HG03439 (cell line): ENCODE data around the gene AQP5.

Source experiments
- ATAC-seq: cut with Tn5 transposase; IDR thresholded peaks from one replicate; pipeline ENCODE4 v1.9.1; 2021; ENCODE audit warnings: mild to moderate bottlenecking, moderate library complexity; ENCODE audit not compliant: unreplicated experiment

Gene AQP5

DNA sequence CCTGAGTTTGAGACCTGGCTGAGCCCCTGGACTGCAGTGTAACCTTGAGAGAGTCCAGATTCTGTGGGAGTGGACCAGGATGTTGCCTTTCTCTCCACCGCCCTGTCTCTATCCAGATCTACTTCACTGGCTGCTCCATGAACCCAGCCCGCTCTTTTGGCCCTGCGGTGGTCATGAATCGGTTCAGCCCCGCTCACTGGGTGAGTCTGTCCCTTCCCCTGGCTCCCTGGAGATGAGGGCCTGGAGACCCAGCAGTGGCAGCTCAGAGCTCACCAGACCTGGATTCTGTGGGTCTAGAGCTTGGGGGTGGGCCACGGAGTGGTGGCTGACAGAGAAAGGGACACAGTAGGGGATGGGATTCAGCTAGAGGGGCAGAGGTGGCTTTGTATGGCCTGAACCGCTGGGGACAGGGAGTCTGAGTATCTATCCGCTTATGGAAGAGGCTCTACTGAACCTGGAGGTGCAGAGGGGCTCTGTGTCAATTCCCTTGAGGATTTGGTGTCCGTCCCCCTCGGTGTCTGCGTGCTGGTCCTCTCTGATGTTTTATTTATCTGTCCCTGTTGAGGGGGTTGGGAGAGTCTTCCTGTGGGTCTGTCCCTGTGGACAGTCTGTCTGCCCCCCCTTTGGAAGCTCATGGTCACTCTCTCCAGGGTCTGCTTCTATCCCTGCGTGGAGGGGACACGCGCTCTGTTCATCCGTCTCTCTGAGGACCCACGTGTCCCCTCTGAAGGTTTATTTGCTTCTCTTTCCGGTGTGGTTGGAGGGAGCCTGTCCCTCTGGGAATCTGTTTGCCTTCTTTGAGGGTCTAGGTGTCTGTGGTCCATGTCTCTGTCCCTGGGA is 2.5 kb downstream of the AQP5 start:
- no peak for ATAC-seq

DNA sequence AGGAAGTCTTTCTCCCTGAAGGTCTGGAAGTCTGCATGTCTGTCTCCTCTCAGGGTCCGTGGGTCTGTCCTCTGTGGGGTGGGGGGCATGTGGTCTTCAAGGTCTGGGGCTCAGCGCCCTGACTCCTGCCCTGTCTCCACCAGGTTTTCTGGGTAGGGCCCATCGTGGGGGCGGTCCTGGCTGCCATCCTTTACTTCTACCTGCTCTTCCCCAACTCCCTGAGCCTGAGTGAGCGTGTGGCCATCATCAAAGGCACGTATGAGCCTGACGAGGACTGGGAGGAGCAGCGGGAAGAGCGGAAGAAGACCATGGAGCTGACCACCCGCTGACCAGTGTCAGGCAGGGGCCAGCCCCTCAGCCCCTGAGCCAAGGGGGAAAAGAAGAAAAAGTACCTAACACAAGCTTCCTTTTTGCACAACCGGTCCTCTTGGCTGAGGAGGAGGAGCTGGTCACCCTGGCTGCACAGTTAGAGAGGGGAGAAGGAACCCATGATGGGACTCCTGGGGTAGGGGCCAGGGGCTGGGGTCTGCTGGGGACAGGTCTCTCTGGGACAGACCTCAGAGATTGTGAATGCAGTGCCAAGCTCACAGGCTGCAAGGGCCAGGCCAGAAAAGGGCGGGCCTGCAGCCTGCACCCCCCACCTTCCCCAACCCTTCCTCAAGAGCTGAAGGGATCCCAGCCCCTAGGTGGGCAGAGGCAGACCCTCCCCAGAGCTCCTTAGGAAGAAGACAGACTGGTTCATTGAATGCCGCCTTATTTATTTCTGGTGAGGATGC is 3.4 kb downstream of the AQP5 start:
- ATAC-seq, result no peak

DNA sequence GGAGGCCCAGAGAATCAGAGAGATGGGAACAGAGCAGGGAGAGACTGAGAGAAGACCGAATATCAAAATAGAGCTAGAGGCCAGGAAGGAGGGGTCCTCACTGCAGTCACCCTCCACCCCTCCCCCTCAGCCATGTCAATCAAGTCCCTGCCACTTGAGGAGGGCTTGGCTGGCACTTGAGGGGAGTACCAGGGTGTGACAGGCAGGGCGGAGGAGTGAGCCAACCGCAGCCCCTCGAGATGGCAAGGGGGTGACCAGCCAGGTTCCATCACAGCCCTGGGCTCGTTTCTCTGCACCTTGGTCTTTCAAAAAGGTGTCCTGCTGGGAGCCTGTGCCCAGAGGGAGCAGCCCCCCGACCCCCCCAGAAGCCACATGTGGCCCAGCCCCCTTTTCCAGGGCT is 4.2 kb downstream of the AQP5 start:
- ATAC-seq, result no peak

DNA sequence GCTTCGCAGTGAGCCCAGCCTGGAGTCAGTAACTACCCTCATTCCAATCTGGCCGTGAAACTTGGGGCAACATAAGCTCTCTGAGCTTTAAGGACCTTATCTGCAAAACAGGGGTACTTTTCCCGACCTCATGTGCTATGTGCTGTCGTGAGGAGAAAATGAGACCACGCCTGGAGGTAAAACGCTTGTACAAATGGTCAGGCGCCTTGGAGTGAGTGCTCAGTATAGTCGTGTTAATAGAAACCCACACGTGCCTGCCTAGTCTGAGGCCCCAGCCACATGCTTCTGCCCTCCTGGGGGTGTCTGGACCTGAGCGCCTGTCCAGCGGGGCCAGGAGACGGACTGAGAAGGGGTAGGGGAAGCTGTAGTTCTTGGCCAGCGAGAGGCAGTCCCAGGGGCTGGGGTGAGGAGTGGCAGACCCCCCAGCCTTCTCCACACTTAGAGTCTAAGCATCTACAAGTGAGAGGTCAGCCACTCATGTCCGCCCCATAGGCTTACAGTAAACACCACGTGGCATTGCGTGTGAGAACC is 4.9 kb downstream of the AQP5 start:
- no peak for ATAC-seq

DNA sequence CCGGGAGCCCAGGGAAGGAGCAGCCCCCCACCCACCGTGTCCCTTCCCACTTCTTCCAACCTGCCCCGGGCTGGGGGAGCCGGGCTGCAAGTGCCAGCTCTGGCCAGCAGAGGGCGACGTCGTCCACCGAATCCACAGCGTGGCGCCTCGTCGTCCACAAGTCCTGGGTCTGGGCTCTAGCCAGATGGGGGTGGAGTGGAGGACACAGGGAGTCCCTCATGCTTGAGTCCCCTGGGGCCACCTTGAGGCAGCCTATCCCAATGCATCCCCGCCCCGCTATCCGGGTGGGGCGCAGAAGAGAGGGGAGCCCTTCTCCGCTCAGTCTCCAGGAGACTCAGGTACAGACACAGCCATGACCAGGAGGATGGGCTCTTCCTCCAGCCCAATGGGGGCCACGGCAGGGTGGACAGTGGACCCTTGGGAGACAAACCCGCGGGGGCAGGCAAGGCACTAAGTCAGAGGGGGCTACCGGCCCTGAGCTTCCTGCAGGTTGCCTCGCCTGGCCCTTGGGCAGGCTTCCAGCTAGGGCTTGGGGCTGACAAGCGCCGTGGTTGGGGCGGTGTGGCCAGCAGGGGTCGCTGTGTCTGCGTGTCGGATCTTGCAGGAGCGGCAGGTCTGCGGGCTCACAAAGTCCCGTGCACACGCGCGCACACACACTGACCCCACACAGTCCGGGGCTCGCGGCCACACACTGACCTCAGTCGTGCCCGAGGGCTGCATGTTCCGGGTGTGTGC is 5.5 kb downstream of the AQP5 start:
- ATAC-seq, result peak; percentile 60

DNA sequence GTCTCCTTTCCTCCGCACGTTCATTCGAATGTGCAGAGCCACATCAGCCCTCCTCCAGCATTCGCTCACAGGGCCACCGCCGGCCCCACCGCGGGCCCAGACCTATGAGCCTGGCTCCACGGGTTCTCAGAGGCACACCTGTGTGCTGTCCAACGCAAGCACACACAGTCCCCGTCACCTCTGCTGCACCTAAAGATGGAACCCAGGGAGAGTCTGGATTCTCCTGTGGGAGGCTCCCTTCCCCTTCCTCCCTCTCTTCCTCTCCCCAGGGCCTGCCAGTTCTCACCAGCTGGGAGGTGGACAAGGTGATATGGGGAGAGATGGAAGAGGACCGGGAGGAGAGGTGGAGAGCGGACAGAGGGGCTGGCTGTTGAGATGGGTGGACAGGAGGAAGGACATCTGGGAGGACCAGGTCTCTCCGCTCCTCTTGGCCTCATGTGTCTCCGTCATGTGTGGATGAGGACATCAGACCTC is 6.1 kb downstream of the AQP5 start:
- ATAC-seq, result no peak

DNA sequence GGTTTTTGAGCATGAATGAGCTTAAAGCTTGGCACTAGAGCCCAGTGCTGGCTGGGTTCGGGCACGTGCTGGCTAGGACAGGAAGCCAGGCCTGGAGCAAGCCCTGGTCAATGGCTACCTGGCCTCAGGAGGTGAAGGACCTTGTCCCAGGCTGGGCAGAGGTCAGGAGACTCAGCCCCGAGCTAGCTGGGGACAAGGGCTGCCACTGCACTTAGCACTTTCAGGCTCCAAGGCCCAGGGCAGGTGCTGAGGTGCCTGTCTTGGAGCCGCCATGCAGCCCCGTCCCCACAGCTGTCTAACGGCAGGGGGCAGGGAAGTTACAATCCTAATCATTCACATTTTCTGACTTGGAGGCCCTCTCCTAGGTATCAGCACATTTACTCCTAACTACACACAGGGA is 6.8 kb downstream of the AQP5 start:
- ATAC-seq, result no peak

DNA sequence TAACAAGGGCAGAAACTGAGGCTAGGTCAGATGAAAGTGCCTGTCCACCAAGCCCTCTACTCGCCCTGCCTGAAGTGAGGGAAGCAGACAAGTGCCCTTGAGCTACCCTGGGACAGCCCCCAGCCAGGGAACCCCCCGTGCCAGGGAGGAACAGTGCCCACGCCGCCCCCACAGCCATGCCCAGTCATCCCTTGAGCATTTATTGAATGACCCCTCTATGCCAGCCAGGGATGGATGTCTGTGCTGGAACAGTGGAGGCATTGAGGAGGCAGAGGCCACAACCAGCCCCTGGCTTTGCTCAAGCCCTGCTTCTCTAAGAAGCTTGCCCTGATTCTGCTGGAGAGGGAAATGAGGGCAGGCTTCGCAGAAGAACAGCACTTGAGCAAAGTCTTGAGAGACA is 7.4 kb downstream of the AQP5 start:
- ATAC-seq, result no peak

DNA sequence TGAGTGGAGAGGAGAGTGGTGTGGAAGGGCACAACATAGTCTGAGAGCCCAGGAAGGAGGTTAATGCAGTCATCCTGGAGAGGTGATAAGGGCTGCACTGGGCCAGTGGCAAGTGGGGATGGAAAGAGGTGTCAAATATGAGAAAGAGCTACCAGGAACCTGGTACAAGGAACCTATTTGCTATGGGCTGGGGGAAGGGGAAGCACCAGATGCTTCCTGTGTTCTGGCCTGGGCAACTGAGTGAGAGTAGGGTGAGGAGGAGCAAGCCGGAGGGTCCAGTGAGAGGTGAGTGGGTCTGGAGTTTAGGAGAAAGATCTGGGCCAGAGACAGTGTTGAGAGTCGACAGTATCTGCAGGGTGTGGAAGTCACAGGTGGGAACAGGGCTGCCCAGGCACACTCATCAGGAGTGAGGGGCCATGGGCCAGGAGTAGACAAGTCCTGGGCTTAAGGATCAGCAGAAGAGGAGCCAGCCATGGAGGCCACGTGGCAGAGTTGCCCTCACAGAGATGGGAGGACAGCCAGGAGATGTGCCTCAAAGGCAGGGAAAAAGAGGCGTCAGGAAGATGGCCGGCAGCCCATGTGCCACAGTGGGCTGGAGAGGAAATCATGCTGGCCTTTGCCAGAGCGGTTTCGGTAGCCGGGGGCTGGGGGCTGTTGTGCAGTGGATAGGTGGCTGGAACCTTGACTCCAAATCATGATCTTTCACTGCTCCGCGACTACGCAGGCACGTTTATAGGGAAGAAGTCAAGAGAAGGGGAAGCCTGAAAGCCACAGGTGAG is 8.2 kb downstream of the AQP5 start:
- no peak for ATAC-seq

DNA sequence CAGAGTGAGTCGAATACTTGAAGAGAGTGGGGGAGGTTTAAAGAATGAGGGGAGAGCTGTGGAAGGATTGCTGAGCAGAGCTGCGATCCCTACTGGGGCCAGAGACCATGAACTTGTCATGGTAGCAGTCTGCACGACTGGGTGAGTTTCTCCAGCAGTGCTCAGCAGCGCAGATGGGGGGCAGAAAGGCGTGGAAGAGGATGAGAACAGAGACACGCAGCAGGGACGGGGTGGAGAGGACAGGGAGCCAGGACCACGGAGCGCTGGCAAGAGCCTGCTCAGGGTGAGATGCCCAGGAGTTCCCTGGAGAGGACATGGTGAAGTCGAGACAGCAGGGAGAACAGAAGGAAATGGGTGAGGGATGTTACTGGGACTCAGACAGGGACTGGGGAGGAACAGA is 9.0 kb downstream of the AQP5 start:
- no peak for ATAC-seq

DNA sequence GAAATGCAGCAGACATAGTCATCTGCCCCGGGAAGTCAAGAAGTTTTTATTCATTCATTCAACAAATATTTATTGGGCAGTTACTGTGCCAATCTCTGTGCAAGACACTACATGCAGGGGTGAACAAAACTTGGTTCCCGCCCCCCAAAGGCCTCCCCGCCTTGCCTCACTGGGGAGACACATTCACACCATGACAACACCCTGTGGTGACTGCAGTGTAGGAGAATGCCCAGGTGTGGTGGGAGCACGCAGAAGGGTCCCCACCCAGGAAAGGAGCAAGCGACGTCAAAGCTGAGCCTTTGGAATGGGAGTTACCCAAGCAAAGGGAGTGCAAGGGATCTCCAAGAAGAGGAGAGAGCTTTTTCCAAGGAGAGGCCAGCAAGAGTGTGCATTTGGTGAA is 9.5 kb downstream of the AQP5 start:
- ATAC-seq, result no peak

DNA sequence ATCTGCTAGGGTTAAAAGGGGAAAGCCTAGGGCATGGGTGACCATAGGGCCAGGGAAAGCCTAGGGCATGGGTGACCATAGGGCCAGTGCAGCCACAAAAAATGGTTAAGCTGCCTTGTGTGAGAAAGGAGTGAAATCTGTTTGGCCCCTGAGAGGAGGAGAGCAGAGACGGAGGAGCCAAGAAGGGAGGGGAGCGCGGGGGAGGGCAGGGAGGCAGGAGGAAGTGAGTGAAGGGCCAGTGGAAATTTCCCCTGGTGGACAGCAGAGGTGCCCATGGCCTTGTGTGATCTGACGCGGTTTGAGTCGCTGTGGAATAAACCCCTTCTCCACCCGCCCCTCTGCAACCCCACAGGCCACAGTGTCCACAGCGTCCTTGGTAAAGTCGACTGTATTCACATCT is 10.5 kb downstream of the AQP5 start:
- no peak for ATAC-seq

DNA sequence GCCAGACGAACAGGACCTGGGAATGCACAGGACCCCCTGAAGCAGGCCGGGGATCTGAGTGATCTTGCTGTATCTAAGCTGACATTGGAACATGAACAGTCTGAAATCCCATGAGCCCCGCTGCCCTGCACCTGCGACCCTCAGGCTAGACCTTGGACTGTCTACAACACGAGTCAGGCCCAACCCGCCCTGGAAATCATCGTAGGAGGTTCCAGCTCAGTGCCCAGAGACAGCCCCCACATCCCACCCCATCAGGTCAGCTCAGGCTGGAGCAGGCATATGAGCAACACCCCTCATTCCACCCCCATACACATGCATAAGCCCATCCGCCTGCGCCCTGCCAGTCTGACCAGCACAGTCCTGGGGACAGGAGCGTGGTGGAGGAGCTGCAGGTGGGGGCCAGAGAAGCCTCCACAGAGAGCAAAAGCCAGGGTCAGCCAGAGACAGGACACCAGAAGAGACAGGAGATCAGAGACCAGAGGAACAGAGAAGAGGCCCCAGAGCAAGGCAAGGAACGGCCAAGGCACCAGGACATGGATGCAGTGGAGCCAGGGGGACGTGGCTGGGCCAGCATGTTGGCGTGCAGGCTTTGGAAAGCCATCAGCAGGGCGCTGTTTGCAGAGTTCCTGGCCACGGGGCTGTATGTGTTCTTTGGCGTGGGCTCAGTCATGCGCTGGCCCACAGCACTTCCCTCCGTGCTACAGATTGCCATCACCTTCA is 11.1 kb downstream of the AQP5 start, which contains the start of gene AQP6:
Gene AQP6 (plus strand): TSS at position 307 of the 720 bp plus-strand sequence. CDS start 227 bp downstream, at position 534.
- no peak for ATAC-seq

DNA sequence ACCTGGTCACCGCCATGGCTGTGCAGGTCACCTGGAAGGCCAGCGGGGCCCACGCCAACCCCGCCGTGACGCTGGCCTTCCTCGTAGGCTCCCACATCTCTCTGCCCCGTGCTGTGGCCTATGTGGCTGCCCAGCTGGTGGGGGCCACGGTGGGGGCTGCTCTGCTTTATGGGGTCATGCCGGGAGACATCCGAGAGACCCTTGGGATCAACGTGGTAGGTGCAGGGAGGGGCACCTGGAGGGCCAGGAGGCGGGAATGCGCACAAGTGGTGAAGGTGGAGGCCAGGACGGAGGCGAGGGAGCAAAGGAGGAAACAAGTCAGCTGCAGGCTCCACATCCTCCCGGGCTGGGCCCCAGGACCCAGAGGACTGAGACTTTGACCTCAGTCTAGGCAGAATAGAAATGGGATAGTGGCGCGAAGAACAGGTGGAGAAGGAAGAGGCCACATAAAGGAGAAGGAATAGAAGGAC is 11.7 kb downstream of the AQP5 start:
- ATAC-seq, result no peak

DNA sequence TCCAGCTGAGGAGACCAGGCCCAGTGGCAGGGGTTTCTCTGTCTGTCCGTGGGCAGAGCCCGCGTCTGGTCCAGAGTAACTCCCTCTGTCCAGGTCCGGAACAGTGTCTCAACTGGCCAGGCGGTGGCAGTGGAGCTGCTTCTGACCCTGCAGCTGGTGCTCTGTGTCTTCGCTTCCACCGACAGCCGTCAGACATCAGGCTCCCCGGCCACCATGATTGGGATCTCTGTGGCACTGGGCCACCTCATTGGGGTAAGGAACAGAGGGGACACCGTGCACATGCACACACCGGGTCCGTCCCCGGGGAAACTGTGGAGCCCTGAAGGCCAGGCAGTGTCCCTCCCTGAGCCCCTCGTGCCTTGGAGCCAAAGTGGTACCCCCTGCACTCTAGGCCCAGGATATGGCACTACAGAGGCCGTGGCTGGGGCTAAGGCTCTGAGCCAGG is 12.6 kb downstream of the AQP5 start:
- no peak for ATAC-seq

DNA sequence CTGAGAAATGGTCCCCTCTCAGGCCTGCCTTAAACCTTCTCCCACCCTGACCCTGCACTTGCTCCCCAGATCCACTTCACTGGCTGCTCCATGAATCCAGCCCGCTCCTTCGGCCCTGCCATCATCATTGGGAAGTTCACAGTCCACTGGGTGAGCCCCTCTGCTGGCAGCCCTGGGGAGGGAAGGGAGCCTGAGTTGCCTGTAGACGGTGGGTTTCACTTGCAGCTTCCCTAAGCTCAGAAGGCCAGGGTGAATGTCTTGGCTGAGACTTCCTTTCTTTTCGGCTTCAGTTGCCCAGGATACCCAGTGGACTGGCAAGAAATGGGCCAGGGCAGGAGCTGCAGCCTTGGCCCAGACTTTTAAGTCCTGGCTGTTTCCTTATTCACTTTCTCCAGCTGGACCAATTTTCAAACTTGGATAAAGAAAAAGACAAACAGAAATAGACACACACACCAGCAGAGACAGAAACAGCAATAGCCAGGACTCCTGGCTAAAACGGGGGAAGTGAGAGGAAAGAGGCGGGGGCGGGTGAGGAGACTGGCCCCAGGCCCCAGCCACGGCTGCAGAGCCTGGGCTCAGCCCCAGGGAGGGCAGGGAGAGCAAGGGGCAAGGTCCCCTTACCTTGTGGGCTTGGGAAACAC is 13.1 kb downstream of the AQP5 start:
- ATAC-seq, result no peak

DNA sequence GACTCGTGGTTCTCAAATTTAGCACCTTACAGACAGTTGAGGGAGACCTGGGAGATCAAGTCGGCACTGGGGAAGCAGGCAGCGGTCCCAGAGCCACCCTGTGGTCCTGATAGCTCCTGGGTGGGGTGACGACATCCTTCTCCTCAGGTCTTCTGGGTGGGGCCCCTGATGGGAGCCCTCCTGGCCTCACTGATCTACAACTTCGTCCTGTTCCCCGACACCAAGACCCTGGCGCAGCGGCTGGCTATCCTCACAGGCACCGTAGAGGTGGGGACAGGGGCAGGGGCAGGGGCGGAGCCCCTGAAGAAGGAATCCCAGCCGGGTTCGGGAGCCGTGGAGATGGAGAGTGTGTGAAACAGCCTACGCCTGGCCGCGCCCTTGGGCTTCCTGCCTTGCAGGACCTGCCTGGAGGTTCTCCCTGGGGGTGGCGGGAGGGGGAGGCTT is 13.7 kb downstream of the AQP5 start:
- no peak for ATAC-seq

DNA sequence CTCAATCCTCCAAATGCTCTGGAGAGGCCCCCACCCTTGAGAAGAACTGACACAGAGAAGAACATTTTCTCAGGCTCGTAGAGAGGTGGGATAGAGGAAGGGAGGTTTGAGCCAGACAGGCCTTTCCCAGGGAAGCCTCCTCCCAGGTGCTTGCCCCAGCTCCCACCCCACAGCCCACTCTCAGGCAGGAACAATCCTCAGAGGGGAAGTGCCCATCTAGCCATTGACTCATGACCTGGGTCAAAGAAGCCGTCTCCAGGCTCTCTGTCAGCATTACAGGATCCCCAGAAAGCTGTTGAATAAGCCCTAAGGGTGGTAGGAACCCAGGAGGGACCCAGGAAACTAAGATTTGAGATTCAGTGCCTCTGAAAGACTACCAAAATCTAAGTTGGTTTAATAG is 14.9 kb downstream of the AQP5 start:
- no peak for ATAC-seq

DNA sequence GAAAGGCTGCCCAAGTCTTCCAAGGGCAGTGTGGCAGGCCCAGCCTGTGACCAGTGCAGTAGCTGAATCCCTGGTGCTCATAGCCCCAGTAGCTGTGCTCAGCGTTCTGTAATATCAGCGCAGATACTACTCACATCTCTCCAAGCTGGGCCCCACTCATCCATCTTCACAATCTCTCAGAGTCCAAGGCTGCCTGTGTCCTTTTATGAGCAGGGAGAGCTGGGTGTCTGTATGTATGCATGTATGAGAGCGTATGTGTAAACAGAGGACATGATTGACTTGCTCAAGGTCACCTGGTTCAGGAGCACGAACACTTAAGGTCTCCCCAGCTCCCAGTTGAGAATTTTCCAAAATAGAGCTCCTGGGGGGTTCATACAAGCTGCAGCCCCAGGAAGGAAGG is 16.5 kb downstream of the AQP5 start:
- ATAC-seq, result no peak
